Fibroblast of skin of scalp (primary cell): ENCODE results near the gene UTP18.

ENCODE experiments used
- DNase-seq: peaks from one replicate; pipeline ENCODE4 v3.0.0-alpha.2; 2013

UTP18 gene

DNA sequence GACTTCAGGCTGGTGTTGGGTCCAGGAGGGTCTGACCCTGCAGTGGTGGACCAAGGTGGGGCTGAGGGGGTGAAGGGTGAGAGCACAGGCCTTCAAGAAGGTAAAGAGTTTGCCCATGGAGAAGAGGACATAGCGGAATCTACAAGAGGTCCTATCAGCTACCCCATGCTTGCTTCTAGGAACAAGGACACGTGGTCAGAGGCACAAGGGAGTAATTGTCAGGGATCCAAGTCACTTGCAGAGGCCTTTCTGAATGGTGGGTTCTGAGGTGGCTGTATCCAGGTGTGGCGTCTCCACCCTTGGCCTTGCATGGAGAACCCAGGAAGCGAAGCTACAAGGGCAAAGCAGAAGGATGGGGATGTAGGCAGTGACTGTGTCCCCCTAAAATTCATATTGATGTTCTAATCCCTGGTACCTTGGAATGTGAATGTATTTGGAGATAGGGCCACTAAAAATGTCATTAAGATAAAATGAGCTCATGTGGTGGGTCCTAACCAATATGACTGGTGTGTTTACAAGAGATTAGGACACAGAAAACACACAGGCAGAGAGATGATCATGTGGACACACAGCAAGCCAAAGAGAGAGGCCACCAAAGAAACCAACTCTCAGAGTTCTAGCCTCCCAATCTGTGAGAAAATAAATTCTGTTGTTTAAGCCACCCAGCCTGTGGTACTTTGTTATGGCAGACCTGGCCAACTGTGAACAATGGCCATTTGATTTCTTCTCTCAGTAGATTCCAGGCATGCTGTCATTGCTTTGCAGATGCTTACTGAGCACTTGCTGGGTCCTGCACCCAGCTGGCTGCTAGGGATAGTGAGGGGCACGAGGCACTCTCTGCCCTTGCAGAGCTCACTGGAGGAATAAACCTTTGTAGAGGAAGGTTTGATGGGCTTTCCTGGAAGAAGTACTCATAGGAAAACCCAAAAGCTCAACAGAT, 75.8 kb downstream of the UTP18 start:
- no peak for DNase-seq

GRCh38 chr17:51341457-51341856, 81.1 kb downstream of the UTP18 start:
- no peak for DNase-seq

GRCh38 chr17:51342257-51342656, 81.9 kb downstream of the UTP18 start:
- DNase-seq, result no peak

DNA sequence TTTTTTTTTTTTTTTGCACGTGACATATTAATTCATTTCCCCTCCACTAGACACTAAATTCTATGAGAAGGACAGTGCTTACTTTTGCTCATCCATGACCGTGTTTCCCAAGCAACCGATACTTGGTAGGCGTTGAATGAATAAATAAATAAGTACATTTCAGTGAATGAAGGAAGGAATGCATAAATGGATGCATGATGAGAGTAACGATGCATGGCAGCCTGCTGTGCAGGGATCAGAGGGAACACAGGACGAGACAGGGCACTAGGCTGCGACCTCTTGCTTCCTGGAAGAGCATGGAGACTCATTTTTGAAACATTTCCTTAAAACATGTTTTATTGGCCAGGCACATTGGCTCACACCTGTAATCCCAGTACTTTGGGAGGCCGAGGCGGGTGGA, 84.2 kb downstream of the UTP18 start:
- no peak for DNase-seq

DNA sequence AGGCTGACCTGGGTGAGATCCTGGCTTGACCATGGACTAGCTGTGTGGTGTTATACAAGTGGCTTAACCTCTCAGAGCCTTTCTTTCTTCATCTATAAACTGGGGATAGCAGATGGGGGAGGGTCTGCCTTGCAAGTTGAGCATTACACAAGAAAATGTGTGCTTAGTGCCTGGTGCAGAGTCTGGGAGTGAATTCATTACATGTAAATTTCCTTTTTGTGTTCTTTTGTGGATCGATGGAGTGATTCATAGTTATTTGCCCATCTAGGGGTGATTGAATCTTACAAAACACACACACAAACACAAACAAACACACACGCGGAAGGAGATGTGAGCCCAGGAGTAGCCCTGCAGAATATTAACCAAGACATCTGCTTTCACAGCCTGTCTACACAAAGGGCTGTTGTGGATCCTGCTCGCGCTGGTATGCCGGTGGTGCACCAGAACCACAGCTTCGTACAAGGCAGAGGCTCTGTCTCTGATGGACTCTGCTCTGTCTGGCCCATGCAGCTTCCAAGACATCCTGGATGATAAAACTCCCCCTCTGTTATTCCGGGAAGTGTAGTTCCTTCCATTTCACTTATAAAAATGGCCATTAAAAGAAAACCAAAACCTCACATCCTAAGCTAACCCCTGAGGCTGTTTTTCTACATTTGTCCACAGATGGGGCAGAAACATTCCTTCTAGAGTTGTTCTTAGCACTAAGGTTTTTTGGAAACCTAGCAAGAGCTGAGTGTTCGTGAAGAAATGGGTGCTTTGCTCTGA, 86.1 kb downstream of the UTP18 start:
- no peak for DNase-seq
